WERI-Rb-1 (cell line): ENCODE results near the gene RBFOX1.

Experiments used
- DNase-seq: peaks from one replicate; pipeline ENCODE4 v3.0.0-alpha.2; 2020
- H3K27ac ChIP-seq: fragments of 250-450 bp; sonication (Bioruptor Pico); 2 replicates; pipeline ENCODE4 v1.5.1; 2020; ENCODE audit warnings: mild to moderate bottlenecking, moderate library complexity
- H3K27me3 ChIP-seq: fragments of 250-450 bp; sonication (Bioruptor Pico); 2 replicates; pipeline ENCODE4 v1.5.1; 2021; ENCODE audit warnings: mild to moderate bottlenecking, low read depth, moderate library complexity; ENCODE audit not compliant: insufficient read depth, severe bottlenecking
- H3K36me3 ChIP-seq: fragments of 250-450 bp; sonication (Bioruptor Pico); 2 replicates; pipeline ENCODE4 v1.5.1; 2020; ENCODE audit warnings: mild to moderate bottlenecking, moderate library complexity
- H3K4me3 ChIP-seq: 2 replicates; pipeline ENCODE4 v1.5.1; 2011; ENCODE audit warnings: low read depth, mild to moderate bottlenecking, control low read depth, low read length
- H3K9me3 ChIP-seq: fragments of 250-450 bp; sonication (Bioruptor Pico); 2 replicates; pipeline ENCODE4 v1.5.1; 2021; ENCODE audit warnings: mild to moderate bottlenecking, moderate library complexity; ENCODE audit not compliant: severe bottlenecking
- CTCF ChIP-seq: IDR thresholded peaks from 2 replicates; pipeline ENCODE4 v1.5.1; 2011; ENCODE audit warnings: low read depth, mild to moderate bottlenecking, control low read depth, inconsistent platforms, low read length

Gene RBFOX1

GRCh38 chr16:7376227-7376626 is 43.6 kb downstream of the RBFOX1 start:
- TF ChIP-seq CTCF, result no peak
- H3K27me3 ChIP-seq, result no peaks in the 10 kb centered on the region
- H3K36me3 ChIP-seq, result no peaks in the 10 kb centered on the region
- no peak for DNase-seq
- H3K9me3 ChIP-seq, result no peaks in the 10 kb centered on the region
- H3K27ac ChIP-seq, result no peak overlapping the region
- H3K4me3 ChIP-seq, result no peak overlapping the region

DNA sequence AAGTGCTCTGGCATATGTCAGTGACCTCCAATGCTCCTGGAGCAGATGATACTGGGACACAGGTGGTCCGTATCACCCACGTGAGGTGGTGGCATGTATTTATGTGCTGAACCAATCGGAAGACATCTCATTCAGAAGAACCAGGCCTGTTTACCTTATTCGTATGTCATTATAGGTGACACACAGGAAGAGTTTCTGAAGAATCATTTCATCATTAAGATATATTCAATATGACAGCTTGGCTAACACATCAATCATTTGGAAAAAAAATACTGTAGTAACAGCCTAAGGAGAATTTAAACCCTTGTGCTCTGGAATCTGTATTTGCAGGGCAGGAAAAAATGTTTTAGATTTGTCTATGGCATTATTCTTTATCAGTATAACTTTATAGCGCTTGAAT is 44.6 kb downstream of the RBFOX1 start:
- Histone ChIP-seq H3K27ac (no peak overlapping the region), H3K27me3 (no peaks in the 10 kb centered on the region), H3K36me3 (no peaks in the 10 kb centered on the region), H3K4me3 (no peak overlapping the region), H3K9me3 (no peaks in the 10 kb centered on the region)
- TF ChIP-seq CTCF, result no peak
- no peak for DNase-seq

- Histone ChIP-seq H3K4me3 (no peak overlapping the region), H3K27ac (no peak overlapping the region), H3K9me3 (no peaks in the 10 kb centered on the region)
Measured at GRCh38 chr16:7378024-7378695, 45.5 kb downstream of the RBFOX1 start.

GRCh38 chr16:7380441-7380840 is 47.8 kb downstream of the RBFOX1 start:
- Histone ChIP-seq H3K27me3 (no peaks in the 10 kb centered on the region), H3K9me3 (no peaks in the 10 kb centered on the region), H3K36me3 (no peaks in the 10 kb centered on the region), H3K4me3 (no peak overlapping the region), H3K27ac (no peak overlapping the region)
- TF ChIP-seq CTCF, result no peak
- no peak for DNase-seq

More at GRCh38 chr16:7378024-7378695, 45.5 kb downstream of the RBFOX1 start:
- no peak for DNase-seq
- Histone ChIP-seq H3K36me3 (no peaks in the 10 kb centered on the region), H3K27me3 (no peaks in the 10 kb centered on the region)
- TF ChIP-seq CTCF, result no peak

- no peaks in the 10 kb centered on the region for H3K36me3 ChIP-seq
- DNase-seq, result no peak
- H3K4me3 ChIP-seq, result no peak overlapping the region
- H3K27me3 ChIP-seq, result no peaks in the 10 kb centered on the region
- H3K9me3 ChIP-seq, result no peaks in the 10 kb centered on the region
- no peak overlapping the region for H3K27ac ChIP-seq
- TF ChIP-seq CTCF, result no peak
Measured at GRCh38 chr16:7380911-7381310, 48.3 kb downstream of the RBFOX1 start.

DNA sequence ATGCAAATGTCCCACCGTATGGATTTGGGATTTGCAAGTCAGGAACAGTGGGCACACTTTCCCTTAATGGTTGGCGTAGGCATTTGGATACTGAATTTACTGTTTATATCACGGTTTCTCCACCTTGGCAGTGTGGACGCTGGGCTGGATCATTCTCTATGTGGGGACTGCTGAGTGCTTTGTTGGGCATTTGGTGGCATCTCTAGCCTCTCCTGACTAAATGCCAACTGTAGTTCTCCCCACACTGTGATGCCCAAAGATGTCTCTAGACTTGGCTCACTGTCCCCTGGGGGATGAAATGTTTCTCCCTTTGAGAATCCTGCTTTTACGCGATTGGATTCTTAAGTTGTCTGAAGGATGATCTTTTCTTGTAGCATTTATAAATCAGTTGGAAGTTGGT is 49.0 kb downstream of the RBFOX1 start:
- H3K27me3 ChIP-seq, result no peaks in the 10 kb centered on the region
- H3K4me3 ChIP-seq, result no peak overlapping the region
- H3K36me3 ChIP-seq, result no peaks in the 10 kb centered on the region
- no peak for TF ChIP-seq CTCF
- H3K9me3 ChIP-seq, result no peaks in the 10 kb centered on the region
- no peak overlapping the region for H3K27ac ChIP-seq
- DNase-seq, result no peak
